ENCODE measurements around the gene FREY1.

FREY1 gene

GRCh38 chr11:45895553-45896259 is 11.4 kb downstream of the FREY1 start:
- in situ Hi-C loops (cut with MboI; ENCODE audit: low sequenced_read_pairs, unreplicated experiment), result no loop called here
- no peak for TF ChIP-seq CTCF (IDR thresholded peaks at IDR 0.05; ENCODE audit: borderline replicate concordance, control extremely low read depth, extremely low read depth, insufficient read depth, missing control alignments)
- DNase-seq (ENCODE audit: low spot score), result no peak

GRCh38 chr11:45894555-45895247 is 12.4 kb downstream of the FREY1 start:
- no peak for TF ChIP-seq CTCF (IDR thresholded peaks at IDR 0.05; ENCODE audit: borderline replicate concordance, control extremely low read depth, extremely low read depth, insufficient read depth, missing control alignments)
- in situ Hi-C loops (cut with MboI; ENCODE audit: low sequenced_read_pairs, unreplicated experiment), result no loop called here
- DNase-seq (ENCODE audit: low spot score), result no peak

GRCh38 chr11:45892856-45893255 is 14.2 kb downstream of the FREY1 start:
- DNase-seq (ENCODE audit: low spot score), result no peak
- in situ Hi-C loops (cut with MboI; ENCODE audit: low sequenced_read_pairs, unreplicated experiment), result no loop called here
- no peak for TF ChIP-seq CTCF (IDR thresholded peaks at IDR 0.05; ENCODE audit: borderline replicate concordance, control extremely low read depth, extremely low read depth, insufficient read depth, missing control alignments)

GRCh38 chr11:45890886-45891550 is 16.1 kb downstream of the FREY1 start:
- in situ Hi-C loops (cut with MboI; ENCODE audit: low sequenced_read_pairs, unreplicated experiment), result no loop called here
- TF ChIP-seq CTCF (IDR thresholded peaks at IDR 0.05; ENCODE audit: borderline replicate concordance, control extremely low read depth, extremely low read depth, insufficient read depth, missing control alignments), result no peak
- no peak for DNase-seq (ENCODE audit: low spot score)

- in situ Hi-C loops (cut with MboI; ENCODE audit: low sequenced_read_pairs, unreplicated experiment), result no loop called here
- TF ChIP-seq CTCF (IDR thresholded peaks at IDR 0.05; ENCODE audit: borderline replicate concordance, control extremely low read depth, extremely low read depth, insufficient read depth, missing control alignments), result no peak
- no peak for DNase-seq (ENCODE audit: low spot score)
These were observed 17.1 kb downstream of the FREY1 start for GRCh38 chr11:45889966-45890365.

GRCh38 chr11:45889555-45889954 is 17.5 kb downstream of the FREY1 start:
- in situ Hi-C loops (cut with MboI; ENCODE audit: low sequenced_read_pairs, unreplicated experiment), result no loop called here
- TF ChIP-seq CTCF (IDR thresholded peaks at IDR 0.05; ENCODE audit: borderline replicate concordance, control extremely low read depth, extremely low read depth, insufficient read depth, missing control alignments), result no peak

More at GRCh38 chr11:45889555-45889954, 17.5 kb downstream of the FREY1 start:
- DNase-seq (ENCODE audit: low spot score), result no peak

Measured in GM13976 (cell line).